Measurements from ENCODE around the gene TRIM71.

DNA sequence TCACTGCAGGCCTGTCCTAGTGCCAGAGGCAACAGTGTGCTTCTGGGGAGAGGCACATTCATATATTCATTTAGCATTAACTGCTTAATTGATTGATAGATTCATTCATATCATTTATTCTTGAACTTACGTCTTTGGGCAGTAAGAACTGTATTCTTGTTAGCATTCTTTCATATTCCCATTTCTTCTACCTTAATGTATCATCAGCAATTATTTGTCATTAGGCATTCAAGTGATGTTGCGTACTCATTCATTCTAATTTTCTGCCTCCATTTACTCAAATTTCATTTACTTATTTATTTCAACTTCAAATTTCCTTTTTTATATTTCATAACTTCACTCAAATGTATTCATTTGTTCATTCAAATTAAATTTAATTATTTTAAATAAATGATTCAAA is 102.1 kb downstream of the TRIM71 start:
- TF ChIP-seq, protein P1, sequence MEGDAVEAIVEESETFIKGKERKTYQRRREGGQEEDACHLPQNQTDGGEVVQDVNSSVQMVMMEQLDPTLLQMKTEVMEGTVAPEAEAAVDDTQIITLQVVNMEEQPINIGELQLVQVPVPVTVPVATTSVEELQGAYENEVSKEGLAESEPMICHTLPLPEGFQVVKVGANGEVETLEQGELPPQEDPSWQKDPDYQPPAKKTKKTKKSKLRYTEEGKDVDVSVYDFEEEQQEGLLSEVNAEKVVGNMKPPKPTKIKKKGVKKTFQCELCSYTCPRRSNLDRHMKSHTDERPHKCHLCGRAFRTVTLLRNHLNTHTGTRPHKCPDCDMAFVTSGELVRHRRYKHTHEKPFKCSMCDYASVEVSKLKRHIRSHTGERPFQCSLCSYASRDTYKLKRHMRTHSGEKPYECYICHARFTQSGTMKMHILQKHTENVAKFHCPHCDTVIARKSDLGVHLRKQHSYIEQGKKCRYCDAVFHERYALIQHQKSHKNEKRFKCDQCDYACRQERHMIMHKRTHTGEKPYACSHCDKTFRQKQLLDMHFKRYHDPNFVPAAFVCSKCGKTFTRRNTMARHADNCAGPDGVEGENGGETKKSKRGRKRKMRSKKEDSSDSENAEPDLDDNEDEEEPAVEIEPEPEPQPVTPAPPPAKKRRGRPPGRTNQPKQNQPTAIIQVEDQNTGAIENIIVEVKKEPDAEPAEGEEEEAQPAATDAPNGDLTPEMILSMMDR (IDR thresholded peaks at IDR 0.05; ENCODE audit: insufficient read depth, low read length, poor library complexity, severe bottlenecking), result no peak
- TF ChIP-seq EZH2phosphoT487 (conservative IDR thresholded peaks at IDR 0.05; ENCODE audit: low read length), result no peak
